NB4 (cell line): ENCODE data around the gene RAP1GAP.

Experiments
- MYC ChIP-seq: IDR thresholded peaks from 2 replicates; pipeline ENCODE4 v1.6.1; 2011; ENCODE audit warnings: low read depth, low read length
- POLR2A ChIP-seq: IDR thresholded peaks from 2 replicates; pipeline ENCODE4 v1.6.1; 2011; ENCODE audit warnings: mild to moderate bottlenecking; ENCODE audit not compliant: insufficient read length; ENCODE audit errors: extremely low read depth
- TF ChIP-seq, protein P1 (sequence below): IDR thresholded peaks from one replicate; pipeline ENCODE4 v1.5.1; 2012; ENCODE audit warnings: low read depth, low read length
- TF ChIP-seq, protein P2 (sequence below): IDR thresholded peaks from 2 replicates; pipeline ENCODE4 v1.6.1; 2011; ENCODE audit warnings: low read depth, low read length

DNA sequence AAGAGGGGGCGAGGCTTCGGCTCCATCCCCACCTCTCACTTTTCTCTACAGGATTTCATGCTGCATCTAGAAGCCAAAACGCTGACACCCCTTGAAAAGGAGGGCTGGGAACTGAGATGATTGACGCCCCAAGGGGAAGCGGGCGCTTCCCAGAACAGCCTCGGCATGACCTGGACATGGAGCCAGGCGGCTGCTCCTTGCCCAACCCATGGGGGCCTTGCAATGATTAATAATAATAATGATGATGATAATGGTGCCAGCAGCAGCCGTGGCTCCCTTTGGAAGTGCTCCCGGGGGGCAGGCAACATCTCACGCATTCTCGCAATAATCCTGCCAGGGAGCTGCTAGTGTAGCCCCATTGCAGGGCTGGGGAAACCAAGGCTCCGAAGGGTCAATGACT is 78.2 kb downstream of the RAP1GAP start:
- TF ChIP-seq, protein P1, sequence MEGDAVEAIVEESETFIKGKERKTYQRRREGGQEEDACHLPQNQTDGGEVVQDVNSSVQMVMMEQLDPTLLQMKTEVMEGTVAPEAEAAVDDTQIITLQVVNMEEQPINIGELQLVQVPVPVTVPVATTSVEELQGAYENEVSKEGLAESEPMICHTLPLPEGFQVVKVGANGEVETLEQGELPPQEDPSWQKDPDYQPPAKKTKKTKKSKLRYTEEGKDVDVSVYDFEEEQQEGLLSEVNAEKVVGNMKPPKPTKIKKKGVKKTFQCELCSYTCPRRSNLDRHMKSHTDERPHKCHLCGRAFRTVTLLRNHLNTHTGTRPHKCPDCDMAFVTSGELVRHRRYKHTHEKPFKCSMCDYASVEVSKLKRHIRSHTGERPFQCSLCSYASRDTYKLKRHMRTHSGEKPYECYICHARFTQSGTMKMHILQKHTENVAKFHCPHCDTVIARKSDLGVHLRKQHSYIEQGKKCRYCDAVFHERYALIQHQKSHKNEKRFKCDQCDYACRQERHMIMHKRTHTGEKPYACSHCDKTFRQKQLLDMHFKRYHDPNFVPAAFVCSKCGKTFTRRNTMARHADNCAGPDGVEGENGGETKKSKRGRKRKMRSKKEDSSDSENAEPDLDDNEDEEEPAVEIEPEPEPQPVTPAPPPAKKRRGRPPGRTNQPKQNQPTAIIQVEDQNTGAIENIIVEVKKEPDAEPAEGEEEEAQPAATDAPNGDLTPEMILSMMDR: no peak
- no peak for TF ChIP-seq POLR2A
- TF ChIP-seq, protein P2, sequence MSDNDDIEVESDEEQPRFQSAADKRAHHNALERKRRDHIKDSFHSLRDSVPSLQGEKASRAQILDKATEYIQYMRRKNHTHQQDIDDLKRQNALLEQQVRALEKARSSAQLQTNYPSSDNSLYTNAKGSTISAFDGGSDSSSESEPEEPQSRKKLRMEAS: no peak
- TF ChIP-seq MYC: no peak
